Activated CD4-positive, alpha-beta T cell treated with anti-CD3 and anti-CD28 coated beads, Interleukin-2, amount 50 U/mL, for 48 hours (primary cell): ENCODE measurements around the gene GOLPH3.
"Not testable (repeated sequence)": the region's sequence is repeated elsewhere in the genome, so short reads cannot be mapped to it uniquely, and the experiment has no call there.

Experiments
- DNase-seq, 2 experiments: peaks; one replicate each; pipeline ENCODE4 v3.0.0-alpha.2; 2020

Gene GOLPH3

GRCh38 chr5:32174011-32174870 is at the start of gene GOLPH3:
TSS of gene GOLPH3 (minus strand) at chr5:32174319. CDS start at chr5:32174034, 285 bp downstream.
- DNase-seq = peak; percentile 96

GRCh38 chr5:32222723-32223470 is 48.8 kb upstream of the GOLPH3 start:
- no peak for DNase-seq

- DNase-seq = no peak
Observed at GRCh38 chr5:32217886-32218396, 43.8 kb upstream of the GOLPH3 start.

- DNase-seq = not testable (repeated sequence)
Observed at GRCh38 chr5:32214344-32214743, 40.2 kb upstream of the GOLPH3 start.

GRCh38 chr5:32210151-32210550 is 36.0 kb upstream of the GOLPH3 start:
- DNase-seq = no peak

- DNase-seq = not testable (repeated sequence)
Observed at GRCh38 chr5:32208837-32209236, 34.7 kb upstream of the GOLPH3 start.

GRCh38 chr5:32207355-32207634 is 33.2 kb upstream of the GOLPH3 start:
- DNase-seq = no peak

- DNase-seq = no peak
Observed at GRCh38 chr5:32206509-32207354, 32.6 kb upstream of the GOLPH3 start.

- no peak for DNase-seq
Observed at GRCh38 chr5:32206053-32206452, 31.9 kb upstream of the GOLPH3 start.

- DNase-seq = no peak
Observed at GRCh38 chr5:32202394-32202793, 28.3 kb upstream of the GOLPH3 start.

GRCh38 chr5:32201122-32201753 is 27.1 kb upstream of the GOLPH3 start:
- no peak for DNase-seq

- no peak for DNase-seq
Observed at GRCh38 chr5:32197032-32197431, 22.9 kb upstream of the GOLPH3 start.

GRCh38 chr5:32195265-32195664 is 21.1 kb upstream of the GOLPH3 start:
- DNase-seq = no peak

GRCh38 chr5:32193591-32193990 is 19.5 kb upstream of the GOLPH3 start:
- no peak for DNase-seq

- no peak for DNase-seq
Observed at GRCh38 chr5:32190095-32190494, 16.0 kb upstream of the GOLPH3 start.

GRCh38 chr5:32187675-32188074 is 13.6 kb upstream of the GOLPH3 start:
- no peak for DNase-seq

- no peak for DNase-seq
Observed at GRCh38 chr5:32182463-32183063, 8.4 kb upstream of the GOLPH3 start.

- DNase-seq = peak; percentile 31 to 52
Observed at GRCh38 chr5:32173267-32174010, 680 bp downstream of the GOLPH3 start.

GRCh38 chr5:32172923-32173266 is 1.2 kb downstream of the GOLPH3 start:
- no peak for DNase-seq

- DNase-seq = peak; percentile 38 to 52
Observed at GRCh38 chr5:32172186-32172911, 1.8 kb downstream of the GOLPH3 start.
